Natural killer cell (primary cell): ENCODE results near the gene KRT81. TPM values are rescaled to one million over a fixed set of nuclear protein-coding genes. Genes with fewer than 3 reads are reported as not detected.

Experiments used
- ATAC-seq, 3 donors: fragments of 150-1000 bp in 2 of 3; fragments of 200-7000 bp in 1 of 3; cut with Tn5 transposase; 1 replicate in 1 of 3; 2 replicates in 2 of 3; pipeline ENCODE4 v1.10.0; 2021; ENCODE audit warnings: mild to moderate bottlenecking in 2 of 3, moderate library complexity in 2 of 3
- DNase-seq, 2 donors: peaks; one replicate each; pipeline versions ENCODE4 v3.0.0 to v3.0.0-alpha.2; 2013 to 2021; ENCODE audit warnings: mixed read lengths in 1 of 2
- H3K27ac ChIP-seq: one replicate; pipeline ENCODE4 v1.5.1; 2013; ENCODE audit warnings: mild to moderate bottlenecking, low read length
- H3K27me3 ChIP-seq: one replicate; pipeline ENCODE4 v1.6.1; 2013; ENCODE audit warnings: low read length; ENCODE audit not compliant: control insufficient read depth, insufficient read depth
- H3K36me3 ChIP-seq: one replicate; pipeline ENCODE4 v1.6.1; 2013; ENCODE audit warnings: low read length; ENCODE audit not compliant: control insufficient read depth, insufficient read depth
- H3K4me1 ChIP-seq: one replicate; pipeline ENCODE4 v1.6.1; 2013; ENCODE audit warnings: low read length; ENCODE audit not compliant: control insufficient read depth, insufficient read depth
- H3K4me3 ChIP-seq: one replicate; pipeline ENCODE4 v1.5.1; 2013; ENCODE audit warnings: low read length
- H3K9me3 ChIP-seq: one replicate; pipeline ENCODE4 v1.6.1; 2013; ENCODE audit warnings: low read length; ENCODE audit not compliant: control insufficient read depth, insufficient read depth
- H3K27ac Mint-ChIP-seq, 2 donors: one replicate each; pipeline ENCODE4 v1.8.0; 2022; ENCODE audit warnings: mild to moderate bottlenecking in 2 of 2, mixed read lengths in 2 of 2, moderate library complexity in 1 of 2
- H3K27me3 Mint-ChIP-seq, 2 donors: one replicate each; pipeline ENCODE4 v1.8.0; 2022; ENCODE audit warnings: low read depth in 2 of 2, mixed read lengths in 2 of 2
- H3K36me3 Mint-ChIP-seq: one replicate; pipeline ENCODE4 v1.8.0; 2022; ENCODE audit warnings: mixed read lengths
- H3K4me1 Mint-ChIP-seq, 2 donors: one replicate each; pipeline ENCODE4 v1.8.0; 2022; ENCODE audit warnings: mixed read lengths in 2 of 2
- H3K4me3 Mint-ChIP-seq: one replicate; pipeline ENCODE4 v1.8.0; 2022; ENCODE audit warnings: mild to moderate bottlenecking, moderate library complexity, mixed read lengths
- H3K9me3 Mint-ChIP-seq, 2 donors: one replicate each; pipeline ENCODE4 v1.8.0; 2022; ENCODE audit warnings: mixed read lengths in 2 of 2
- CTCF ChIP-seq: fragments of 200-600 bp; IDR thresholded peaks from one replicate; pipeline ENCODE4 v1.8.0; 2022; ENCODE audit warnings: antibody characterized with exemption
- WGBS: methylation state at CpG from one replicate; pipeline ENCODE4 v1.1.7; 2013; ENCODE audit warnings: missing lambda C conversion rate; ENCODE audit not compliant: insufficient coverage; 5-methylcytosine and 5-hydroxymethylcytosine counted together
- intact Hi-C: fragments of 100-400 bp; cut with micrococcal nuclease; formaldehyde crosslinking; loops from one replicate; pipeline ENCODE4 v1.14.2; 2022
- total RNA-seq, 4 donors: library from RNA; stranded (reverse); fragments of 120-200 nt in 1 of 4; gene quantifications; one replicate each; pipeline versions ENCODE4 v1.2.3 to v1.2.4, GENCODE V29; 2013 to 2022

Gene KRT81
- total RNA-seq, 3 donors from 2014 or later (not counting 1 experiment from before 2014, with no cell fraction given): 0.28 to 1.4 (median 1.3) TPM

DNA sequence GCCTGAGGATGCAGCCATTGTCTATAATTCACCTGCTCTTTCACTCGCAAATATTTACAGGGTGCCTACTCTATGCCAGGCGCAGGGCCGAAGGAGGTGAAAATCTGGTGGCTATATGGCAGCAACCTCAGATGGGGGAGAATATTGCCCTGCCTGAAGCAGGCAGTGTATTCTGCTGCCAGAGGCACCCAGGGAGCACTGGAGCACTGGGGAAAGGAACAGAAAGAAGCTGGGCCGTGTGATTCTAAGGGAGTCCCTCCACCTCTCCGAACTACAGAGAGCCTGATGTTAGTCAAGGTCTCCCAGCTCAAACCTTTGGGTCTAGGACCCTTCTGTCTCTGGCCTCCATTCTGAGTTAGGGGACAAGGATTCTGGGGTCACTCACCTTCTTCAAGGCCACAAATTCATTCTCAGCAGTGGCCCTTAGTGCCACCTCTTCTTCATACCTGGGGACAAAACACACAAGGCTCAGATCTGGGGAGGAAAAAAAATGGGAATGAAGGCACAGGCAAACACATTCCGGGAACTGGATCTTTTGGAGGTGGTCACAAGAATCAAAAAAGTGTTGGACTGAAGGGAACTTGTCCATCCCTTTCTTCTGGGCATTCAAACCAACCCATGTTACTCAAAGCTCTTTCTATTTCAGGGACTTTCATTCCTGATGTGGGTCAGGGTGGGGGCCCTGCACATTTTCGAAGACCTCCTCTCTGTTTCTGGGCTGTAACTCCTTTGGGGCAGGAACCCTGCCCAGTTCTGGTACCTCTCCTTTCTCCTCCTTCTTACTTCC is 36.2 kb downstream of the KRT81 start:
- ATAC-seq: no peak
- peaks cover 25% of the 10 kb centered on the region for H3K27me3 ChIP-seq
- intact Hi-C loops: no loop called here

DNA sequence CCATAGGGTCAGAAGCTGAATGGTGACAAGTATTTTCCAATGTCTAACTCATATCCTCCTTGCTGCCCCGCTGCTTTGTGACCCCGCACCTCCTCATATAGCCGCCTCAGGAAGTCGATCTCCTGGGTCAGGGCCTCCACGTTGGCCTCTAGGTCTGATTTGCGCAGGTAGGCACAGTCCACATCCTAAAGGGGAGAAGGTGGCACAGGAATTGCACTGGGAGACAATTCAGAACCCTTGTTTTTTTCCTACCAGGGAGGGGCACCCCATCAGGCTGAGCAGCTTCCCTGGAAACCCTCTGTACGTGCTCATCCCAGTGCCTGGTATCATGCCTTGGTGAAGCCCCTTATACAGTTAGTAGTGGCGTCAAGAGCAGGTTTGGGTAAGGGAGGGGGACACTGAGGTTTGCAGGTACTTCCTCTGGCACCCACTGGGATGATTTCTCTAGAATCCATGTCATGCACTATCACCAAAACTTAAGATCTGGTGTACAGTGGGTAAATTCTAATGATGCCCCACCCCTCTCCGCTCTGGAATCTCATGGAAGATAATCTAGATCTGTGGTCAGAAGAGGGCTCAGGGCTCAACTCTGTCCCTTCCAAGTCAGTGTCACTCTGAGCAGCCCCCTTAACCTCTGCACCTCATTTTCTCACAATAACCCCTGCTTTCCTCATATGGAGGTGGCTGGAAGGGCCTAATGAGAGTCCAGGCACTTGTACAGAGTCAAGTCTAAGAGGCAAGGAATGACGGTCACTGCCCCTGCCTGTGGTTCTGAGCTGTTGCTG is 37.0 kb downstream of the KRT81 start:
- Histone ChIP-seq H3K36me3 (no peaks in the 10 kb centered on the region), H3K4me1 (no peaks in the 10 kb centered on the region), H3K27ac (no peak overlapping the region), H3K9me3 (no peaks in the 10 kb centered on the region), H3K27me3 (peaks cover 31% of the 10 kb centered on the region), H3K4me3 (no peak overlapping the region)
- H3K27ac Mint-ChIP-seq: no peak overlapping the region
- no peak overlapping the region for H3K4me3 Mint-ChIP-seq
- DNase-seq (no peak), ATAC-seq (no peak)
- no peaks in the 10 kb centered on the region for H3K9me3 Mint-ChIP-seq
- peaks cover 9 to 11% of the 10 kb centered on the region in 2 donors for H3K4me1 Mint-ChIP-seq
- H3K27me3 Mint-ChIP-seq: peaks cover 46 to 48% of the 10 kb centered on the region in 2 donors
- intact Hi-C loops: no loop called here
- TF ChIP-seq CTCF: no peak
- WGBS: 82% methylated on average over 9 of the region's 10 CpGs
- H3K36me3 Mint-ChIP-seq: no peaks in the 10 kb centered on the region

More for the DNA sequence above, 36.2 kb downstream of the KRT81 start:
- peaks cover 46 to 48% of the 10 kb centered on the region in 2 donors for H3K27me3 Mint-ChIP-seq
- no peak for DNase-seq
- H3K4me3 Mint-ChIP-seq: no peak overlapping the region
- peaks cover 6 to 12% of the 10 kb centered on the region in 2 donors for H3K4me1 Mint-ChIP-seq
- Histone ChIP-seq H3K36me3 (no peaks in the 10 kb centered on the region), H3K4me1 (no peaks in the 10 kb centered on the region), H3K4me3 (no peak overlapping the region), H3K9me3 (no peaks in the 10 kb centered on the region), H3K27ac (no peak overlapping the region)
- no peaks in the 10 kb centered on the region for H3K9me3 Mint-ChIP-seq
- H3K27ac Mint-ChIP-seq: no peak overlapping the region
- no peaks in the 10 kb centered on the region for H3K36me3 Mint-ChIP-seq
- 92% methylated on average over 7 of the region's 7 CpGs for WGBS
- TF ChIP-seq CTCF: no peak

DNA sequence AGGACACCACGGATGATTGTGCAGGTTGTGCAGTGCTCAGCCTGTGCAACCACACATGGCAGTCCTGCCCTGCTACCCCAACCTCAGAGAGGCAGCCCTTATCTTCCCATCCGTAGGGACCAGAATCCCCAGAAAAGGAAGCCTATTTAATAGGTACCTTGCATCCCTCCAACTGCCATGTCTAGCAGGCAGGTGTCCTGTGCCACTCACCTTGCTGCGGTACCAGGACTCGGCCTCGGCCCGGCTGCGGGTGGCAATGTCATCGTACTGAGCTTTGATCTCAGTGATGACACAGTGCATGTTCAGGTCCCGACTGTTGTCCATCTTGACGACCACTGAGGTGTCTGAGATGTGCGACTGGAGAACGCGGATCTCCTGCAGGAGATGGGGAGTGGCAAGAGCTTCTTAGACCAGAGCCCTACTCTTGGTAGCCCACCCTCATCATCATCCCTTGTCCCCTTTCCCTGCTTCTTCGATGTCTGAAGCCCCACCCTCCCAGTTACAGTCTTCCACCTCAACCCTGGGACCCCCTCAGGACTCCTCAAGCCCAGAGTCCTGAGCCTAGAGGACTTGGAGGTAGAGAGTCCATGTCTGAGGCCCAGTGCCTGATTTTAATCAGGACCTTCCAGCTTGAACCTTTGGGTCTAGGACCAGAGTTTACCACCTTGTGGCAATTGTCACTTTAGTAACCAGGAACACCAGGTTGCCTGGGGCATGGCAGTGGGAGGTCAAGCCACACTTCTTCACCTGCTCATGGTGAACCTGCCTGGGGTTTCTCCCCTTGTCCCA is 37.7 kb downstream of the KRT81 start:
- Histone ChIP-seq H3K27ac (no peak overlapping the region), H3K4me1 (no peaks in the 10 kb centered on the region), H3K4me3 (no peak overlapping the region), H3K36me3 (no peaks in the 10 kb centered on the region), H3K27me3 (peaks cover 34% of the 10 kb centered on the region), H3K9me3 (no peaks in the 10 kb centered on the region)
- Mint-ChIP-seq H3K9me3 (no peaks in the 10 kb centered on the region), H3K27ac (no peak overlapping the region), H3K36me3 (no peaks in the 10 kb centered on the region), H3K4me1 (peaks cover 9 to 11% of the 10 kb centered on the region in 2 donors), H3K4me3 (no peak overlapping the region), H3K27me3 (peaks cover 44 to 48% of the 10 kb centered on the region in 2 donors)
- no peak for TF ChIP-seq CTCF
- 90% methylated on average over 14 of the region's 14 CpGs for WGBS
- no peak for ATAC-seq
- intact Hi-C loops: no loop called here
- DNase-seq: no peak
